ENCODE measurements around the gene CIPC.

Gene CIPC

GRCh38 chr14:77071938-77072388, 26.1 kb upstream of the CIPC start:
- DNase-seq (ENCODE audit: low read depth) = no peak

GRCh38 chr14:77074969-77075368, 23.1 kb upstream of the CIPC start:
- DNase-seq (ENCODE audit: low read depth) = no peak

- DNase-seq (ENCODE audit: low read depth) = no peak
Measured at GRCh38 chr14:77076113-77076631, 21.9 kb upstream of the CIPC start.

GRCh38 chr14:77077040-77077439, 21.0 kb upstream of the CIPC start:
- no peak for DNase-seq (ENCODE audit: low read depth)

GRCh38 chr14:77082356-77082755, 15.7 kb upstream of the CIPC start:
- no peak for DNase-seq (ENCODE audit: low read depth)

- DNase-seq (ENCODE audit: low read depth) = no peak
Measured at GRCh38 chr14:77083082-77083481, 15.0 kb upstream of the CIPC start.

- DNase-seq (ENCODE audit: low read depth) = no peak
Measured at GRCh38 chr14:77084985-77085384, 13.1 kb upstream of the CIPC start.

- DNase-seq (ENCODE audit: low read depth) = no peak
Measured at GRCh38 chr14:77085538-77085937, 12.5 kb upstream of the CIPC start.

- no peak for DNase-seq (ENCODE audit: low read depth)
Measured at GRCh38 chr14:77086017-77086727, 11.9 kb upstream of the CIPC start.

- no peak for DNase-seq (ENCODE audit: low read depth)
Measured at GRCh38 chr14:77086951-77087350, 11.1 kb upstream of the CIPC start.

GRCh38 chr14:77087631-77088030, 10.4 kb upstream of the CIPC start:
- DNase-seq (ENCODE audit: low read depth) = no peak

GRCh38 chr14:77088219-77088618, 9.8 kb upstream of the CIPC start:
- DNase-seq (ENCODE audit: low read depth) = no peak

- DNase-seq (ENCODE audit: low read depth) = no peak
Measured at GRCh38 chr14:77088645-77089044, 9.4 kb upstream of the CIPC start.

- no peak for DNase-seq (ENCODE audit: low read depth)
Measured at GRCh38 chr14:77091518-77091917, 6.5 kb upstream of the CIPC start.

GRCh38 chr14:77092676-77093075, 5.4 kb upstream of the CIPC start:
- no peak for DNase-seq (ENCODE audit: low read depth)

- DNase-seq (ENCODE audit: low read depth) = peak; percentile 65
Measured at GRCh38 chr14:77094672-77095284, 3.3 kb upstream of the CIPC start.

GRCh38 chr14:77097006-77097699, 905 bp upstream of the CIPC start:
- DNase-seq (ENCODE audit: low read depth) = no peak

GRCh38 chr14:77098529-77099353, 683 bp downstream of the CIPC start:
- DNase-seq (ENCODE audit: low read depth) = no peak

GRCh38 chr14:77099425-77100167, 1.5 kb downstream of the CIPC start:
- no peak for DNase-seq (ENCODE audit: low read depth)

- DNase-seq (ENCODE audit: low read depth) = no peak
Measured at GRCh38 chr14:77100961-77101360, 2.9 kb downstream of the CIPC start.

GRCh38 chr14:77102154-77102553, 4.1 kb downstream of the CIPC start:
- no peak for DNase-seq (ENCODE audit: low read depth)
